HG03025 (cell line): ENCODE measurements around the gene RAB33B.
"Not testable (repeated sequence)": the region's sequence is repeated elsewhere in the genome, so short reads cannot be mapped to it uniquely, and the experiment has no call there.

Experiments
- ATAC-seq: cut with Tn5 transposase; IDR thresholded peaks from one replicate; pipeline ENCODE4 v1.9.1; 2021; ENCODE audit warnings: mild to moderate bottlenecking, moderate library complexity; ENCODE audit not compliant: unreplicated experiment, low FRiP score

Gene RAB33B

DNA sequence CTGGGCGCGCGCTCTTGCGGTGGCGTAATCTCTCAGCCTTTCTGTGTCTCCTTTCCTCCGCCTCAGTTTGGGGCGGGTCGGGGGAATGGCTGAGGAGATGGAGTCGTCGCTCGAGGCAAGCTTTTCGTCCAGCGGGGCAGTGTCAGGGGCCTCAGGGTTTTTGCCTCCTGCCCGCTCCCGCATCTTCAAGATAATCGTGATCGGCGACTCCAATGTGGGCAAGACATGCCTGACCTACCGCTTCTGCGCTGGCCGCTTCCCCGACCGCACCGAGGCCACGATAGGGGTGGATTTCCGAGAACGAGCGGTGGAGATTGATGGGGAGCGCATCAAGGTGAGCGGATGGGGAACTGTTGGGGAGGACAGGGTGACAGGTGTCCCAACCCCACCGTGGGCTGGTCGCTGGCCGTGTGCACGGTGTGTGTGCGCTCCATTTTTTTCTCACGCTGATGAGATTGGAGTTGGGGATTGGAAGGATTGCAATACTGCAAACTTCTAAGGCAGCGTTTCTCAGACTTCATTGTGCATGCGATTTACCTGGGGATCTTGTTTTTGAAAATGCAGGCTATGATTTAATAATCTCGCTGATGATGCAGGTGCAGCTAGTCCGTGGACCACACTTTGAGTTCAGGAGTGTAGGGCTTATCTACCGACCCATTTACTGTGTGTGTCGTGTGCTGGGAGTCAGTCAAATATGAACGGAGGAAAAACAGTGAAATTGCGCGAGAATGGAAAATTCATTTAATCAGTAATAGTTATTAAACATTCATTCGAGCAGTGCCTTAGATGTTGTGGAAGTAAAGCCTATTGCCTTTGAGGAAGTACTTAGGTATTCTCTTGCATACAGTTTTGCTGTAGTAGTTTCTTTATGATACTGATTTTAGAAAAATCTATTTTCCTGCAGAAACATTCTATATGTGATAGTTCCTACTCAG lies at the start of gene RAB33B:
RAB33B (plus strand) TSS at position 11 of the 935 bp plus-strand sequence; CDS start at position 86, 75 bp downstream.
- no peak for ATAC-seq

DNA sequence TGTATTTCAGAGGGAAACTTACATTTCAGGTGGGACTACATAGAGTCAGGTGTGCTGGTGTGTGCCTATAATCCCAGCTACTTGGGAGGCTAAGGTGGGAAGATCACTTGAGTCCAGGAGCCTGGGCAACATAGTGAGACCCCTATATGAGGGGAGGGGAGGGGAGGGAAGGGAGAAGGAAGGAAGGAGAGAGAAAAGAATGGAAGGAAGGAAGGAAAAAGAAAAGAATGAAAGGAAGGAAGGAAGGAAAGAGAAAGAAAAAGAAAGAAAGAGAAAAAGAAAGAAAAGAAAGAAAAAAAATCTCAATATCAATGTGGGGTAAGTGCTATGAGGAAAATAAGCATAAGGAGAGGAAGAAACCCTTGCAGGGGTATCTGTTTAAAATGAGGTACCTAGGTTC lies 43.6 kb upstream of the RAB33B start:
- no peak for ATAC-seq

DNA sequence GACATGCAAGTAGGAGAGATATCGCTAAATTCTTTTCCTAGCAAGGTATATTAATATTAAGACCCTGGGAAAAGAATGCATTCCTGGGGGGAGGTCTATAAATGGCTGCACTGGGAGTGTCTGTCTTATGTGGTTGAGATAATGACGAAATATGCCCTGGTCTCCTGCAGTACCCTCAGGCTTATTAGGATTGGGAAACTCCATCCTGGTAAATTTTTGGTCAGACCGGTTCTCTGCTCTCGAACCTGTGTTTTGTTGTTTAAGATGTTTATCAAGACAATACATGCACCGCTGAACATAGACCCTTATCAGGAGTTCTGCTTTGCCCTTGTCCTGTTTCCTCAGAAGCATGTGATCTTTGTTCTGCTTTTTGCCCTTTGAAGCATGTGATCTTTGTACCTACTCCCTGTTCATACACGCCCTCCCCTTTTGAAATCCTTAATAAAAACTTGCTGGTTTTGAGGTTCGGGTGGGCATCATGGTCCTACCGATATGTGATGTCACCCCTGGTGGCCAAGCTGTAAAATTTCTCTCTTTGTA lies 39.2 kb upstream of the RAB33B start:
- ATAC-seq: not testable (repeated sequence)

DNA sequence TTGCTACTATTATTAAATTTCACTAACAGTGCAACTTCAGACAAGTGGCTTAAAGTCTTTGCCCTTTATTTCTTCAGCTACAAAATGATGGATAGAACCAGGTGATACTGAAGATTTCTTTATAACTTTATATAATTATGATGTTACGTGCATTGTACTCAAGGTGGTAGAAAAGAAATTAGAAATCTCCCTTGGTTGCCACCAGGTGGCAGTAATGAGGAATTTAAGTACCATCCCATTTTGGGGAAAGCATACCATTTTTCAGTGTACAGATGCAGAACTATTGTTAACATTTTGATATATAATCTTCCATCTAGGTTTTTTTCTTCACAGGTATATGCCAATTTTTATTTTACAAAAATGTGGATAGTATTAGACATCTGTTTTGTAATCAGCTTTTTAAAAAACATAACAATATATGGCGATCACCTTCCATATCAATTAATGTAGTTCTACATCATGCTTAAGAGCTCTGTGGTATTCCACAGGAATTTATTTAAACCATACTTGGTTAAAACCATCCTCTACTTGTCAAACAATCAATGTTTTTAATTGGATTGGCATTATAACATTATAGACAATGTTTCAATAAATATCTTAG lies 37.7 kb upstream of the RAB33B start:
- ATAC-seq: no peak

DNA sequence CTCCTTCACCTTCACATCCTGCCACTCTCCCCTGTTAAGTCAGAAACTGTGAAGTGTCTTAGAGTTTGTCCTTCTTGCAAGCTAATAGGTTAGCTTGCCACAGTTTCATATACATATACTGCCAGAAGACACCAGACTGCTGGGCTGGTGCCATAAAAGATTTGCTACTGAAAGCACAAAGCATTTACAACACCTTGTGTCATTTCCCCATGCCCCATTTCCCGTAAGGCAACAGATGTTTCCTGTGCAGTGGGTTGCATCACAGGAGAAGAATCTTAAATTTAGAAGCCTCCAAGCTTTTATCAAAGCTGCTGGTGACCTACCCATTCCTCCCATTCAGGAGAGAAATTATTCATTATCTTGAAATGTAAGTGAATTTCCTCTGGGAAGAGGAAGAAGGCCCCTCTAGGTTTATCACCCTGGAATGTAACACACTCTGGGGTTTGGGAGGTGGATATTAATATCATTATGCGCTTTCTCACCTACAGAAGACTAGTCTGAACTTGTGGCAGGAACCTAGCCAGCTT lies 34.5 kb upstream of the RAB33B start:
- peak; percentile 63 for ATAC-seq

DNA sequence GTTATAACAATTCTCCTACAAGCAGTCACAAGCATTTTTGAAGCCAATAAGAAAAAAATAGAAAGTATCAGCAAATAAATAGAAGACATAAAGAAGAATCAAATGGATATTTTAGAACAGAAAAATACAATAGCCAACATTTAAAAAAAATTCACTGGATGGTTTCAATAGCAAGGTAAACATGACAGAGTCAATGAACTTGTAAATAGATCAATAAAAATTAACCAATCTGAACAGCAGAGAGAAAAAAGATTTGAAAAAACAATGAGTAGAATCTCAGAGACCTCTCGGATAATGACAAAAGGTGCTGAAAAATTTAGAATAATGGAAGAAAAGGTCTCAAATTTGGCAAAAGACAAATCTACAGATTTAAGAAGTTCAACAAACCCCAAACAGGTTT lies 33.3 kb upstream of the RAB33B start:
- no peak for ATAC-seq

DNA sequence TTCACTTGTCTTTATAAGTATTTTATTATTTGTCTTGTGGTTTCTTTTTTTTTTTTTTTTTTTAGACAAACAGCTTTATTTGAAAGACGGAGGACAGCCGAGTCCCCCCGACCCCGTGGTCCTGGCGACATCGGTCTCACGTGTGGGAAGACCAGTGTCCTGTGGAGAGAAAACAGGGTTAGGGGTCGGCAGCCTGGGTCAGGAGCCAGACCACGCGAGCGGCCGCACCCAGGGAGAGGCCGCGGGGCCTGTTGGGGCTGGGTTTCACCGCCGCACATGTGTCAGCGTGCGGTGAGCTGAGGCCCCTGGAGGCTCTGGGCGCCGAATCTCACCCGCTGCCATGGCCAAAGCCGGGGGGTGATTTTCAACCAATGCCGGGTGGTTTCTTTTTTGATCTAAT lies 17.8 kb upstream of the RAB33B start:
- ATAC-seq: no peak

DNA sequence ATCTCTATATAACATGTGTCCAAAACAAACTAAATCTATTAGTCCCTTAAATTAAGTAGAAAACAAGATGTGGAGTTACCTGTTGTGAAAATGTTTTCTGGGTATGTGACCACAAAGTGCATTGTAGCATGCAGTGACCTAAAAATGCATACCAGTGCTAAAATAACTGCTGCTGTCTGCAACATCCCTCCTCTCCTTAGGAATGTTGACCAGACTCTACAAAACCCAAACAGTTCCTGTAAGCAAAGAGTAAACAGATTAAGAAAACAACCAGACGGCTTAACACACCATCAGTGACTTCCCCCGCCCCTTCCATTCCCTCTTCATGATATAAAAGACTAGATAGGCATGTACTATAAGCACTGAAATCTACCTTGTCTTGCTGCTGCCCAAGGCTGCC lies 15.8 kb upstream of the RAB33B start:
- no peak for ATAC-seq

DNA sequence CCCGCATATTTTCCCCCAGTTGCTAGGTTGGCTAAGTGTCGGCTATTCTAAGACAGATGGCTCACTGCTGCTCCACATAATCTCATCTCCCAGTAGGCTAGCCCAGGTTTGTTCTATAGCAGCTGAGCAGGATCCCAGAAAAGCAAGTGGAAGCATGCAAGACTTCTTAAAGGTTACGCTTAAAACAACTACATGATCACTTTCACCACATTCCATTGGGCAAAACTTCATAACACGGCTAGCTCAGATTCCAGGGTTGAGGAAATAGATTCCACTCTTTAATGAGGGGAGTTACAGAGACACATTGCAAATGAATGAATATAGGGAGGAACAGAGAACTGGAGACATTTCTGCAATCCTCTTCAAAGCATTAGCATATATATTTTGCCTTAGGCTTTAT lies 12.9 kb upstream of the RAB33B start:
- no peak for ATAC-seq

DNA sequence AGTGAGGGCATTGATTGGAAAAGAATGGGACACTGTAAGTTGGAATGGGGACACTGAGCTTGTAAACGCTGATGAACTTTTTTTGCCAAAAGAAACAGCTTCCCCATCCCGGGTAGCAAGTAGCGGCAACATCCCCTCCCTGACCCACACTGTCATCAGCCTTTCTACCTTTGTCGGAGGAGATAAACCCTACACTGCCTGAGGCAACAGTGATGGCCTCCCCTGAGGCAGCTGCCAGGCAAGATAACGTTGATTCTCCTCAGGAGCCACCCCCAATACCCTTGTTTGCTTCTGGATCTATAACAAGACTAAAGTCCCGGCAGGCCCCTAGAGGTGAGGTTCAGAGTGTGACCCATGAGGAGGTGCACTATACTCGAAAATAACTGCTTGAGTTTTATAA lies 10.3 kb upstream of the RAB33B start:
- no peak for ATAC-seq

DNA sequence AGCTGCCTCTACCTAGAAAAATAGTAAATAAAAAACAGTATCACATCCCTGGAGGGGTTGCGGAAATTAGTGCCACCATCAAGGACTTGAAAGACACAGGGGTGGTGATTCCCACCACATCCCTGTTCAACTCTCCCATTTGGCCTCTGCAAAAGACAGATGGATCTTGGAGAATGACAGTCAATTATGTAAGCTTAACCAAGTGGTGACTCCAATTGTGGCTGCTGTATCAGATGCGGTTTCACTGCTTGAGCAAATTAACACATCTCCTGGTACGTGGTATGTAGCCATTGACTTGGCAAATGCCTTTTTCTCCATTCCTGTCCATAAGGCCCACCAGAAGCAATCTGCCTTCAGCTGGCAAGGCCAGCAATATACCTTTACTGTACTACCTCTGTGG lies 9.0 kb upstream of the RAB33B start:
- not testable (repeated sequence) for ATAC-seq

DNA sequence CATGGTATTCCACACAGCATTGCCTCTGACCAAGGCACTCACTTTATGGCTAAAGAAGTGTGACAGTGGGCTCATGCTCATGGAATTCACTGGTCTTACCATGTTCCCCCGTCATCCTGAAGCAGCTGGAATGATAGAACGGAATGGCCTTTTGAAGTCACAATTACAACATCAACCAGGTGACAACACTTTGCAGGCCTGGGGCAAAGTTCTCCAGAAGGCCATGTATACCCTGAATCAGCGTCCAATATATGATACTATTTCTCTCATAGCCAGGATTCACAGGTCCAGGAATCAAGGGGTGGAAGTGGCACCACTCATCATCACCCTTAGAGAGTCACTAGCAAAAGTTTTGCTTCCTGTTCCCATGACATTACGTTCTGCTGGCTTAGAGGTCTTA lies 6.8 kb upstream of the RAB33B start:
- ATAC-seq: not testable (repeated sequence)

DNA sequence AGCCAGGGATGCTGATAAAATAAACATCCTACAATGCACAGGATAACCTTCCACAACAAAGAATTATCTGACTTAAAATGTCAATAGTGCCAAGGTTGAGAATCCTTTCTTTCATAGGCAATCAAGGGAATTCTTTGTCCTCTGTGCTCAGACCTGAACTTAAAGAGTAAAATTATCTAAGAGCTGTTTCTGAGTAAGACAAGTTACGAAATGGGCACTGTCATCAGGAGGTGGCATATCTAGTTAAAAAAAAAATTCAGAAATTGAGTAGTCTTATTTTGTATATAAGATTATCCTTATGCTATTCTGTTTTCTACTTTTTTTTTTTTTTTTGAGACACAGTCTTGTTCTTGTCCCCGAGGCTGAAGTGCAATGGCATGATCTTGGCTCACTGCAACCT lies 3.3 kb upstream of the RAB33B start:
- ATAC-seq: no peak

DNA sequence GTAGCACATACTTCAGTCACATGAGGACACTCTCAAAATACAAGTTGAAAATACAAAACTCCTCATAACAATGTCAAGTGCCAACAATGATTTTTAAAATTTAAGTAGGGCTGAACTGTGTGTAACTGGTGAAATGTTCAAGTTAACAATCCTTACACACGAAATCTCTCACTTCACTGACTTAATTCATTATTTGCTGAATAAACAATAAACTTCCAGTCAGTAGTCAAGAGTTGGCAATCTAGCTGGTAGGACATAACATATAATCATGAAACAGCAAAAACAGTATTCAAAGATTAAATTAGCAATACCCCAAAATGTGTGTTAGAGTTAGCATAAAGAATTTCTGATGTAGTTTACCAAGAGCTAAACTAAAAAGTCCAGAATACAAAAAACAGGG lies 1.9 kb upstream of the RAB33B start:
- no peak for ATAC-seq

DNA sequence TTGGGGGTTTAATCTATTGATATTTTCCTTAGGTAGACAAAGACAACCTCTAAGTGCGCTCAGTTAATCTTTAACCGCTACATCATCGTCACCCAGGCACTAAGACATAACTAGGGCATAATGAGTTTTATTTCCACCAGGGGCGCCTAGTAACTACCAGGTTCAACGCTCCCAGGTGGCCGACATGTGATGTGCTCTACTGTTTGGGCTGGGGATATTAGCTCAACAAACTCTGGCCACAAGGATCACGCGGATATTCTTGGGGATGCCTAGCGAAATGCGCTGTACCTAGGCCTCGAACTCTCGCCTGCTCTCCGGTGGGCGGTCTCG lies 915 bp upstream of the RAB33B start:
- ATAC-seq: peak; percentile 51

DNA sequence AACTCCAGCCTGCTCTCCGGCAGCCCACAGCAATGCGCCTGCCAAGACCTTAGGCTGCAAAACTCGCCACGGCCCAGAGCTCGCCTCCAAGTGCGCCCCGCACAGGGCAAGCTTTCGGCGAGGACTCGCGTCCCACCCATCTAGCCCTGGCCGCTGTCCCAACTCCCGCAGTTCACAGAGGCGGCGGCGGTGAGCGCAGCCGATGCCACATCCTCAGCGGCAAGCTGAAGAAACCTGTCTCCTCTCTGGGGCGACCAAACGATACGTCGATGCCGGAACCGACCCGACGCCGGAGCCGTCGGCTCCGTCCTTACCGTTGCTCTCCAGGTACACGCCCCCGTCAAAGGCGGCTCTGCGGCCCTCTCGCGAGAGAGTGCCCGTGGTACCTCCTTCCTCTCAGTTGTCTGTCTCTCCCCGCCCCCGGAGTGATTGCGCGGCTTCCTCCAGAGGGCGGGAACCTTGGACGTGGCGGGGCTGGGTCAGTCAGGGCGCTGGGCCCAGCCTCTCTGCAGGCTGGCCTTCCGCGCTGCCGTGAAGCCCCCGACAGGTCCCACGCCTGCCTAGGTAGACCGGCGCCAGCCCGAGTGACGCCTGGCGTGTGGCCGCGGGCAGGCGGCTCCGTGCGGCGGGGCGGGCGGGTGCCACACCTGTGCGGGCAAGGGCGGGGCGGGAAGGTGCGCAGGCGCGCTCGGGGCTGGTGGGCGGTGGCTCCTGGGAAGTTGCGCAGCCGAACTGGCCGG lies 380 bp upstream of the RAB33B start:
- peak; percentile 88 for ATAC-seq

DNA sequence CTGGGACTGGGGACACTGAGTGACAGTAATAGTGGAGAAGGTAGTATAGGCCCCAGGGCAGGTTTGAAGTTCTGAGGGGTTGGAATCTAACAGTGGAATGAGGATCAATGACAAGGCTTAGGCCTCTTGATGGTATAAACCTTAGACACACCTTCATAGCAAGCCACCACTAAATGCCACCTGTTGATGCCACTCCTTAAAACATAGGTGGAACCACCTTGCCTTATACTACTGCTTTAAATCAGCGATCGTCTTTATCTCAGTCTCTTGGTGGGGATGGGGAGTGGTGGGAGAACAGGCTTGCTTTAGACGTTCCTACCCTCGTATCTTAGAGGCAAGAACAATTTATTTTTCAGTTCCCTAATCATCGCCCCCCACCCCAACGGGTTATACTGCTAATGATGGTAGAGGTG lies 1.2 kb downstream of the RAB33B start:
- ATAC-seq: no peak

DNA sequence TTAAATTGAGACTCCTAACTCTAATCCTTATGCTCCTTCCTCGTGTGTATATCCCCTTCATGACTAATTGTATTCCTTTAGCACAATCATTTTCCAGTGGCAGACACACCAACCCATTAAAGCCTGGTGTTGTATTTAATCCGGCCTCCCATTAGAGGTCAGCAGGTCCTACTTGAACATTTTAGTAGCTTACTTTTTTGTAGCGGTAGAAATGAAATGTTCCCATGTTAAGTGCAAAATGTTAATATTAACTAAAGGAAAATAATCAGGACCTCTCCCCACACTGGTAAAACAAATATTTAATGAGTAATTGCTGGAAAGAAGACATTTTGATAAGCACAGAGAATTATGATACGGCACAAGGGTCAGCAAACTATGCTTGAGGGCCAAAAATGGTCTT lies 3.4 kb downstream of the RAB33B start:
- no peak for ATAC-seq

DNA sequence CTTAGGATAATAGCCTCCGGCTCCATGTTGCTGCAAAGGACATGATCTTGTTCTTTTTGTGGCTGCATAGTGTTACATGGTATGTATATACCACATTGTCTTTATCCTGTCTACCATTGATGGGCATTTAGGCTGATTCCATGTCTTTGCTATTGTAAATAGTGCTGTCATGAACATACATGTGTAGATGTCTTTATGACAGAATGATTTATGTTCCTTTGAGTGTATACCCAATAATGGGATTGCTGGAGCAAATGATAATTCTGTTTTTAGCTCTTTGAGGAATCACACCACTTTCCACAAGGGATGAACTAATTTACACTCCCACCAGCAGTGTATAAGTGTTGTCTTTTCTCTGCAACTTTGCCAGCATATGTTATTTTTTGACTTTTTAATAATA lies 4.6 kb downstream of the RAB33B start:
- no peak for ATAC-seq

DNA sequence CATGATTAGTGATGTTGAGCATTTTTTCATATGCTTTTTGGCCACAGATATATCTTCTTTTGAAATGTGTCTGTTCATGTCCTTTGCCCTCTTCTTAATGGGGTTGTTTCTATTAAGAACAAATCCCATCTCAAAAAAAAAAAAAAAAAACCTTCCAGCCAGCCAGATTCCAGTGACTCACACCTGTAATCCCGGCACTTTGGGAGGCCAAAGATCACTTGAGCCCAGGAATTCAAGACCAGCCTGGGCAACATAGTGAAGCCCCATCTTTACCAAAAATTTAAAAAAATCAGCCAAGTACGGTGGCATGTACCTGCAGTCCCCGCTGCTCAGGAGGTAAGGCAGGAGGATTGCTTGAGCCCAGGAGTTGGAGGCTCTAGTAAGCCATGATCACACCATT lies 5.1 kb downstream of the RAB33B start:
- ATAC-seq: no peak

DNA sequence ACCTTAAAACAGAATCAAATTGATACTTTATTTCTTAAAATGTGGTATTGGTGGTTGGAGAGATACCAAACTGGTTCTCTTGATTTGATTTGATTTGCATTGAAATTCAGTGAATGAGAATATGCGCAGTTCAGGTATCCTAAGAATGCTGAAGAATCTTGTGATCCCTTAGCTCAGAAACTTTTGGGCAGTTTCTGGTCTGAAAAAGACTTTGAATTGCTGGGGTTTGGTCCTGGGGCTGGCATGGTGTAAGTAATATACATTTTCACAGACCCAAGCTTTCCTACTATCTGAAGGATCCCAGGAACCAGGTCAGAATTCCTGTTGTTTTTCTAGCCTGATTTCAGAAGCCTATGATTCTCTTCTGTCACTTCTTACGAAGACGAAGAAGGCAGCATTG lies 6.6 kb downstream of the RAB33B start:
- ATAC-seq: no peak
